Activated naive CD4-positive, alpha-beta T cell treated with anti-CD3 and anti-CD28 coated beads, Interleukin-2, amount 50 U/mL, for 72 hours (primary cell): Measurements from ENCODE around the gene KLF14. TPM values are rescaled to one million over a fixed set of nuclear protein-coding genes. Genes with fewer than 3 reads are reported as not detected.
"Not testable (repeated sequence)": the region's sequence is repeated elsewhere in the genome, so short reads cannot be mapped to it uniquely, and the experiment has no call there.

ENCODE experiments used
- ATAC-seq, 2 donors: fragments of 150-1000 bp; cut with Tn5 transposase; 2 replicates each; pipeline ENCODE4 v1.10.0; 2021; ENCODE audit warnings: mild to moderate bottlenecking in 2 of 2, moderate library complexity in 2 of 2
- DNase-seq, 2 donors: peaks; one replicate each; pipeline ENCODE4 v3.0.0; 2021 to 2022; ENCODE audit warnings: low spot score in 2 of 2
- H3K27ac Mint-ChIP-seq, 2 donors: one replicate each; pipeline ENCODE4 v1.8.0; 2022; ENCODE audit warnings: mild to moderate bottlenecking in 2 of 2, mixed read lengths in 2 of 2
- H3K36me3 Mint-ChIP-seq, 2 donors: one replicate each; pipeline ENCODE4 v1.8.0; 2022; ENCODE audit warnings: mixed read lengths in 2 of 2
- H3K9me3 Mint-ChIP-seq, 2 donors: one replicate each; pipeline ENCODE4 v1.8.0; 2022; ENCODE audit warnings: mixed read lengths in 2 of 2
- total RNA-seq, 2 donors: library from RNA; stranded (reverse); gene quantifications; one replicate each; pipeline ENCODE4 v1.2.3, GENCODE V29; 2022

The KLF14 gene
- total RNA-seq, 2 donors from 2014 or later, result not detected

- DNase-seq (peak in 1 of 2 donors; percentile 11), ATAC-seq (peak; percentile 40 to 64)
- Mint-ChIP-seq H3K36me3 (peaks cover 7 to 27% of the 10 kb centered on the region in 2 donors), H3K9me3 (peaks cover 3 to 5% of the 10 kb centered on the region in 2 donors), H3K27ac (peak overlapping the region in 1 of 2 donors; percentile 25)
These were observed 752 bp downstream of the KLF14 start for GRCh38 chr7:130732980-130733930.

- Mint-ChIP-seq H3K9me3 (no peaks in the 10 kb centered on the region), H3K27ac (no peak overlapping the region), H3K36me3 (no peaks in the 10 kb centered on the region)
- ATAC-seq (no peak), DNase-seq (no peak)
These were observed 10.2 kb downstream of the KLF14 start for GRCh38 chr7:130723784-130724183.

GRCh38 chr7:130721486-130722277 lies 12.3 kb downstream of the KLF14 start:
- ATAC-seq, result peak; percentile 43 to 44
- H3K9me3 Mint-ChIP-seq, result no peaks in the 10 kb centered on the region

GRCh38 chr7:130719541-130719940 lies 14.5 kb downstream of the KLF14 start:
- Mint-ChIP-seq H3K9me3 (no peaks in the 10 kb centered on the region), H3K27ac (no peak overlapping the region), H3K36me3 (no peaks in the 10 kb centered on the region)
- DNase-seq (no peak), ATAC-seq (no peak)

More at GRCh38 chr7:130721486-130722277, 12.3 kb downstream of the KLF14 start:
- no peak overlapping the region for H3K27ac Mint-ChIP-seq
- DNase-seq, result peak in 1 of 2 donors; percentile 11
- no peaks in the 10 kb centered on the region for H3K36me3 Mint-ChIP-seq

- ATAC-seq (no peak), DNase-seq (no peak)
- no peak overlapping the region for H3K27ac Mint-ChIP-seq
These were observed 21.6 kb downstream of the KLF14 start for GRCh38 chr7:130712416-130712815.

GRCh38 chr7:130708766-130709165 lies 25.2 kb downstream of the KLF14 start:
- ATAC-seq (no peak), DNase-seq (no peak)
- Mint-ChIP-seq H3K36me3 (peaks cover 0 to 5% of the 10 kb centered on the region in 2 donors), H3K9me3 (peaks cover 0 to 14% of the 10 kb centered on the region in 2 donors), H3K27ac (no peak overlapping the region)

More at GRCh38 chr7:130712416-130712815, 21.6 kb downstream of the KLF14 start:
- H3K36me3 Mint-ChIP-seq, result peaks cover 0 to under 1% of the 10 kb centered on the region in 2 donors
- peaks cover 0 to under 1% of the 10 kb centered on the region in 2 donors for H3K9me3 Mint-ChIP-seq

- DNase-seq (no peak), ATAC-seq (no peak)
- peaks cover 0 to 5% of the 10 kb centered on the region in 2 donors for H3K36me3 Mint-ChIP-seq
- peak overlapping the region in 1 of 2 donors; percentile 37 for H3K27ac Mint-ChIP-seq
- peaks cover 0 to 14% of the 10 kb centered on the region in 2 donors for H3K9me3 Mint-ChIP-seq
These were observed 26.0 kb downstream of the KLF14 start for GRCh38 chr7:130708001-130708400.

GRCh38 chr7:130703851-130704250 lies 30.2 kb downstream of the KLF14 start:
- Mint-ChIP-seq H3K27ac (no peak overlapping the region), H3K36me3 (peaks cover 0 to 5% of the 10 kb centered on the region in 2 donors), H3K9me3 (peaks cover 0 to 14% of the 10 kb centered on the region in 2 donors)
- no peak for ATAC-seq
- no peak for DNase-seq

- Mint-ChIP-seq H3K27ac (no peak overlapping the region), H3K9me3 (peaks cover 0 to 7% of the 10 kb centered on the region in 2 donors)
These were observed 32.4 kb downstream of the KLF14 start for GRCh38 chr7:130701650-130702049.

GRCh38 chr7:130700760-130701159 lies 33.2 kb downstream of the KLF14 start:
- Mint-ChIP-seq H3K9me3 (no peaks in the 10 kb centered on the region), H3K36me3 (no peaks in the 10 kb centered on the region), H3K27ac (no peak overlapping the region)
- ATAC-seq (no peak), DNase-seq (no peak)

More at GRCh38 chr7:130701650-130702049, 32.4 kb downstream of the KLF14 start:
- no peaks in the 10 kb centered on the region for H3K36me3 Mint-ChIP-seq
- DNase-seq (no peak), ATAC-seq (no peak)

- H3K9me3 Mint-ChIP-seq, result no peaks in the 10 kb centered on the region
- DNase-seq (no peak), ATAC-seq (no peak)
- H3K36me3 Mint-ChIP-seq, result no peaks in the 10 kb centered on the region
- no peak overlapping the region for H3K27ac Mint-ChIP-seq
These were observed 34.3 kb downstream of the KLF14 start for GRCh38 chr7:130699686-130700085.

GRCh38 chr7:130697820-130698219 lies 36.2 kb downstream of the KLF14 start:
- H3K27ac Mint-ChIP-seq, result no peak overlapping the region

GRCh38 chr7:130695840-130696239 lies 38.2 kb downstream of the KLF14 start:
- no peak for DNase-seq
- Mint-ChIP-seq H3K9me3 (peaks cover 8 to 11% of the 10 kb centered on the region in 2 donors), H3K36me3 (peaks cover 6 to 11% of the 10 kb centered on the region in 2 donors), H3K27ac (no peak overlapping the region)
- no peak for ATAC-seq

More at GRCh38 chr7:130697820-130698219, 36.2 kb downstream of the KLF14 start:
- no peak for ATAC-seq
- no peaks in the 10 kb centered on the region for H3K36me3 Mint-ChIP-seq
- no peak for DNase-seq
- H3K9me3 Mint-ChIP-seq, result no peaks in the 10 kb centered on the region

GRCh38 chr7:130692396-130692795 lies 41.6 kb downstream of the KLF14 start:
- H3K9me3 Mint-ChIP-seq, result peaks cover 8 to 11% of the 10 kb centered on the region in 2 donors

GRCh38 chr7:130689683-130690082 lies 44.3 kb downstream of the KLF14 start:
- peaks cover 6 to 11% of the 10 kb centered on the region in 2 donors for H3K36me3 Mint-ChIP-seq
- ATAC-seq, result no peak
- no peak overlapping the region for H3K27ac Mint-ChIP-seq
- no peak for DNase-seq
- H3K9me3 Mint-ChIP-seq, result peaks cover 10 to 20% of the 10 kb centered on the region in 2 donors

More at GRCh38 chr7:130692396-130692795, 41.6 kb downstream of the KLF14 start:
- not testable (repeated sequence) for ATAC-seq, H3K27ac Mint-ChIP-seq, DNase-seq
- H3K36me3 Mint-ChIP-seq, result peaks cover 6 to 11% of the 10 kb centered on the region in 2 donors

- DNase-seq (no peak), ATAC-seq (no peak)
- H3K9me3 Mint-ChIP-seq, result peaks cover 2 to 8% of the 10 kb centered on the region in 2 donors
- no peaks in the 10 kb centered on the region for H3K36me3 Mint-ChIP-seq
- H3K27ac Mint-ChIP-seq, result no peak overlapping the region
These were observed 51.0 kb downstream of the KLF14 start for GRCh38 chr7:130683026-130683425.
